GM23248 (cell line): Measurements from ENCODE around the gene DUSP11. TPM values are rescaled to one million over a fixed set of nuclear protein-coding genes. Genes with fewer than 3 reads are reported as not detected.

Source experiments
- DNase-seq: peaks from one replicate; pipeline ENCODE4 v3.0.0-alpha.2; 2015
- H2AFZ ChIP-seq: fragments of 200-600 bp; sonication (generic); 2 replicates; pipeline ENCODE4 v1.6.1; 2016; ENCODE audit warnings: antibody characterized with exemption
- H3F3A ChIP-seq: fragments of 200-600 bp; sonication (generic); 2 replicates; pipeline ENCODE4 v1.6.1; 2016; ENCODE audit warnings: mild to moderate bottlenecking, antibody characterized with exemption, mixed run types; ENCODE audit not compliant: insufficient read depth
- H3K27ac ChIP-seq: fragments of 200-600 bp; sonication (generic); 2 replicates; pipeline ENCODE4 v1.5.1; 2016; ENCODE audit warnings: mild to moderate bottlenecking
- H3K27me3 ChIP-seq: fragments of 200-600 bp; sonication (generic); replicated peaks from 2 replicates; pipeline ENCODE4 v1.6.1; 2016; ENCODE audit warnings: mild to moderate bottlenecking; ENCODE audit not compliant: insufficient read depth
- H3K36me3 ChIP-seq: fragments of 200-600 bp; sonication (generic); 2 replicates; pipeline ENCODE4 v1.6.1; 2016; ENCODE audit warnings: low read depth, mild to moderate bottlenecking
- H3K4me1 ChIP-seq: fragments of 200-600 bp; sonication (generic); 2 replicates; pipeline ENCODE4 v1.6.1; 2016; ENCODE audit warnings: mild to moderate bottlenecking; ENCODE audit not compliant: insufficient read depth
- H3K4me2 ChIP-seq: fragments of 200-600 bp; sonication (generic); one replicate; pipeline ENCODE4 v1.6.1; 2016; ENCODE audit warnings: mild to moderate bottlenecking; ENCODE audit not compliant: unreplicated experiment
- H3K4me3 ChIP-seq: fragments of 200-600 bp; sonication (generic); 2 replicates; pipeline ENCODE4 v1.5.1; 2016; ENCODE audit warnings: mild to moderate bottlenecking
- H3K79me2 ChIP-seq: fragments of 200-600 bp; sonication (generic); 2 replicates; pipeline ENCODE4 v1.6.1; 2016; ENCODE audit warnings: mild to moderate bottlenecking; ENCODE audit not compliant: insufficient read depth
- H3K9ac ChIP-seq: fragments of 200-600 bp; sonication (generic); 2 replicates; pipeline ENCODE4 v1.6.1; 2016; ENCODE audit warnings: mild to moderate bottlenecking
- H3K9me2 ChIP-seq: fragments of 200-600 bp; sonication (generic); 2 replicates; pipeline ENCODE4 v1.6.1; 2016; ENCODE audit warnings: mixed run types, mild to moderate bottlenecking, moderate library complexity; ENCODE audit not compliant: insufficient read depth
- H3K9me3 ChIP-seq: fragments of 200-600 bp; sonication (generic); one replicate; pipeline ENCODE4 v1.6.1; 2017; ENCODE audit warnings: low read depth
- H4K20me1 ChIP-seq: fragments of 200-600 bp; sonication (generic); 2 replicates; pipeline ENCODE4 v1.6.0; 2016; ENCODE audit not compliant: insufficient read depth
- EZH2 ChIP-seq: fragments of 200-600 bp; sonication (generic); IDR thresholded peaks from 2 replicates; pipeline ENCODE4 v1.6.1; 2018; ENCODE audit warnings: antibody characterized with exemption, mild to moderate bottlenecking; ENCODE audit not compliant: insufficient read depth, poor library complexity, severe bottlenecking
- EZH2phosphoT487 ChIP-seq: fragments of 200-600 bp; sonication (generic); IDR thresholded peaks from 2 replicates; pipeline ENCODE4 v1.6.1; 2018; ENCODE audit warnings: antibody characterized with exemption, moderate library complexity, mild to moderate bottlenecking, low read depth; ENCODE audit not compliant: insufficient read depth
- WGBS, 2 experiments: methylation state at CpG; one replicate each; pipeline ENCODE4 v1.1.6; 2015 to 2017; ENCODE audit warnings: low lambda C conversion rate in 2 of 2, low coverage in 1 of 2; ENCODE audit errors: missing lambda C conversion rate in 2 of 2; 5-methylcytosine and 5-hydroxymethylcytosine counted together
- in situ Hi-C: fragments of 300-500 bp; cut with MboI; formaldehyde crosslinking; loops from 2 replicates; pipeline ENCODE4 v1.15.0; 2020
- polyA plus RNA-seq: library from polyadenylated mRNA; unstranded; fragments of >200 nt; fragmentation: Nextera tagmentation; extraction: Ambion mirVana; gene quantifications from 2 replicates; pipeline ENCODE4 v1.2.1, GENCODE V29; 2016
- total RNA-seq: library from RNA; depleted of rRNA; stranded (reverse); fragments of >200 nt; shearing (Covaris generic); gene quantifications from 2 replicates; pipeline ENCODE4 v1.2.3, GENCODE V29; 2014

The DUSP11 gene
- total and polyA plus RNA-seq, 2 experiments from 2014 or later, result 56.0 to 58.3 TPM

GRCh38 chr2:73822276-73822675 is 42.4 kb upstream of the DUSP11 start:
- Histone ChIP-seq H3K4me1 (peaks cover 3% of the 10 kb centered on the region; the same call in 1 of the 2 replicates), H3K27ac (no peak overlapping the region), H3K4me3 (no peak overlapping the region), H3K9ac (no peak overlapping the region), H3K36me3 (no peaks in the 10 kb centered on the region), H3K27me3 (0 out of 2 replicates have a peak, but pooled peaks cover 15% of the 10 kb centered on the region), H3K9me2 (no peaks in the 10 kb centered on the region), H2AFZ (no peak overlapping the region), H3K4me2 (no peak overlapping the region), H4K20me1 (no peaks in the 10 kb centered on the region), H3F3A (peaks cover under 1% of the 10 kb centered on the region; the same call in 1 of the 2 replicates), H3K79me2 (no peaks in the 10 kb centered on the region), H3K9me3 (no peaks in the 10 kb centered on the region)
- DNase-seq, result no peak
- in situ Hi-C loops, result no loop called here
- WGBS, 2 experiments, result 24 to 28% methylated on average over 1 of the region's 1 CpG
- no peak for TF ChIP-seq EZH2
- TF ChIP-seq EZH2phosphoT487, result no peak

- TF ChIP-seq EZH2phosphoT487, result no peak
- no peak for TF ChIP-seq EZH2
- no peak overlapping the region for H3K4me3 ChIP-seq
- DNase-seq, result no peak
- no peaks in the 10 kb centered on the region for H3K36me3 ChIP-seq
- in situ Hi-C loops, result no loop called here
- no peaks in the 10 kb centered on the region for H3K9me3 ChIP-seq
- 0 out of 2 replicates have a peak, but pooled peaks cover 15% of the 10 kb centered on the region for H3K27me3 ChIP-seq
- no peak overlapping the region for H3K9ac ChIP-seq
- no peaks in the 10 kb centered on the region for H3F3A ChIP-seq
- WGBS, 2 experiments, result 21 to 27% methylated on average over 2 of the region's 2 CpGs
- no peaks in the 10 kb centered on the region for H3K79me2 ChIP-seq
- H2AFZ ChIP-seq, result no peak overlapping the region
- no peaks in the 10 kb centered on the region for H4K20me1 ChIP-seq
- no peak overlapping the region for H3K4me2 ChIP-seq
- no peaks in the 10 kb centered on the region for H3K9me2 ChIP-seq
- peaks cover 3% of the 10 kb centered on the region; the same call in 1 of the 2 replicates for H3K4me1 ChIP-seq
- no peak overlapping the region for H3K27ac ChIP-seq
Observed at GRCh38 chr2:73821669-73822068, 41.8 kb upstream of the DUSP11 start.

DNA sequence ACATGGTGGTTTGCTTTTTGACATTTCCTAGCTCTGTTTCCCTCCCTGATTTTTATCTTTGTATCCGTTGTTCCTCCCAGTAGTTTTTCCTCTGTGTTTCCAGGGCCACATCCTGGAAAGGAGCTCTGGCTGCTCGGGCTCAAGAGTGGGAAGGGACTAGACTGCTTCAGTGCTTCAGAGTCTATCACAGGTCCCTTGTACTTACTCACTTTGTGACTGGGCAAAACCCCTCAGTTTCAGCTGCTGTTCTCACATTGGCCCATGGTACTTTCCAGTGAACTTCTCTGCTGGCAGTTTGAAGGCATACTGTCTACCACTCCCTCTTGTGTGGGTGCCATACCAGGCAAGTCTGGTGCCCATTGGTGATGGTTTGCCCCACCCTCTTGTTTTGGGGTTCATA is 41.3 kb upstream of the DUSP11 start:
- H3F3A ChIP-seq, result no peaks in the 10 kb centered on the region

GRCh38 chr2:73818296-73818695 is 38.4 kb upstream of the DUSP11 start:
- Histone ChIP-seq H3K4me2 (no peak overlapping the region), H3K27me3 (peaks cover 37% of the 10 kb centered on the region; the same call in 1 of the 2 replicates), H4K20me1 (no peaks in the 10 kb centered on the region), H3F3A (no peaks in the 10 kb centered on the region), H3K79me2 (no peaks in the 10 kb centered on the region), H3K27ac (no peak overlapping the region), H3K9me2 (no peaks in the 10 kb centered on the region), H3K4me1 (no peaks in the 10 kb centered on the region), H3K9ac (no peak overlapping the region), H3K4me3 (no peak overlapping the region), H3K9me3 (no peaks in the 10 kb centered on the region), H3K36me3 (no peaks in the 10 kb centered on the region), H2AFZ (no peak overlapping the region)
- 50 to 63% methylated on average over 6 to 18 of the region's 18 CpGs for WGBS, 2 experiments
- DNase-seq, result no peak
- in situ Hi-C loops, result no loop called here
- TF ChIP-seq EZH2, result no peak
- no peak for TF ChIP-seq EZH2phosphoT487

More for the DNA sequence above, 41.3 kb upstream of the DUSP11 start:
- in situ Hi-C loops, result no loop called here
- no peak overlapping the region for H3K27ac ChIP-seq
- TF ChIP-seq EZH2phosphoT487 (no peak), EZH2 (no peak)
- H3K9me2 ChIP-seq, result no peaks in the 10 kb centered on the region
- H3K4me2 ChIP-seq, result no peak overlapping the region
- no peaks in the 10 kb centered on the region for H4K20me1 ChIP-seq
- no peak overlapping the region for H3K4me3 ChIP-seq
- 9 to 10% methylated on average over 2 of the region's 2 CpGs for WGBS, 2 experiments
- H3K27me3 ChIP-seq, result 0 out of 2 replicates have a peak, but pooled peaks cover 15% of the 10 kb centered on the region
- H3K9me3 ChIP-seq, result no peaks in the 10 kb centered on the region
- no peaks in the 10 kb centered on the region for H3K79me2 ChIP-seq
- H3K4me1 ChIP-seq, result peaks cover 3% of the 10 kb centered on the region; the same call in 1 of the 2 replicates
- H3K36me3 ChIP-seq, result no peaks in the 10 kb centered on the region
- no peak overlapping the region for H2AFZ ChIP-seq
- DNase-seq, result no peak
- H3K9ac ChIP-seq, result no peak overlapping the region

- in situ Hi-C loops, result no loop called here
- no peak overlapping the region for H3K4me3 ChIP-seq
- H3K79me2 ChIP-seq, result no peaks in the 10 kb centered on the region
- peaks cover 42% of the 10 kb centered on the region for H3K27me3 ChIP-seq
- H3K9me3 ChIP-seq, result no peaks in the 10 kb centered on the region
- TF ChIP-seq EZH2phosphoT487 (no peak), EZH2 (no peak)
- no peak overlapping the region for H3K4me2 ChIP-seq
- H3K27ac ChIP-seq, result no peak overlapping the region
- H3K9ac ChIP-seq, result no peak overlapping the region
- DNase-seq, result no peak
- H2AFZ ChIP-seq, result no peak overlapping the region
- no peaks in the 10 kb centered on the region for H4K20me1 ChIP-seq
- H3K4me1 ChIP-seq, result no peaks in the 10 kb centered on the region
- H3K36me3 ChIP-seq, result no peaks in the 10 kb centered on the region
- no peaks in the 10 kb centered on the region for H3K9me2 ChIP-seq
- no peaks in the 10 kb centered on the region for H3F3A ChIP-seq
Observed at GRCh38 chr2:73812635-73813034, 32.7 kb upstream of the DUSP11 start.
